Inflammatory macrophage (primary cell): ENCODE results near the gene TMEM240.
"Not testable (repeated sequence)": the region's sequence is repeated elsewhere in the genome, so short reads cannot be mapped to it uniquely, and the experiment has no call there.

ENCODE experiments used
- DNase-seq, 2 donors: peaks; one replicate each; pipeline ENCODE4 v3.0.0-alpha.2; 2020 to 2022

Gene TMEM240

DNA sequence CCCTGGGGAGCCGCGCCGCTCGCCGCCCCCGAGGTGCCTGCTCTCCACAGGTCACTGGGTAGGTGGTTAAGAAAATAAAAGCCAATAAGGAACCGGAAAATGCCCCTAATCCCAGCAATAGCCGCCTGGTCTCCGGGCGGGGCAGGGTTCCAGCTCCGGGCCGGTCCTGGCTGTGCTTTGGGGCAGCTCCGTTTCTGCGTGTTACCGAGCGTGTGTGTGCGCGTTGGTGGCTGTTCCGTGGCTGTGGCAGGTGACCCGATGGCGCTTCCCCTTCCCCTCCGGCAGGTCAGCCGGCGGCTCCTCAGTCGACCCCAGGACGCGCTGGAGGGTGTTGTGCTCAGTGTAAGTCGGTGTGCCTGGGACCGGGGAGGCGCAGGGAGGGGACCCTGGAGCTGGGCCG is 17.2 kb downstream of the TMEM240 start:
- not testable (repeated sequence) for DNase-seq

DNA sequence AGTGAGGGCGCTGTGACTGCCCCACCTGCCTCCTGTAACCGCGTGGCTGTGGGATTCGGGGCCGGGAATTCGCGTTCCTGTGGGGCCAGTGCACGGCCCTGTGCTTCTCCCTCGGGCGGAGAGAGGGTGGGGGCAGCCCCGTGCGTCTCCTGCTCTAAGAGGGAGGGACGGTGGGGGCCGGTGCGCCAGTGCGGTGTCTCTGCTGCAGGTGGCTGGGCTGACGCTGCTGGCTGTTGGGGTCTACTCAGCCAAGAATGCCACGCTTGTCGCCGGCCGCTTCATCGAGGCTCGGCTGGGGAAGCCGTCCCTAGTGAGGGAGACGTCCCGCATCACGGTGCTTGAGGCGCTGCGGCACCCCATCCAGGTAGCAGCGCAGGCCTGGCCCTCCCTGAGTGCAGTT is 17.9 kb downstream of the TMEM240 start:
- not testable (repeated sequence) for DNase-seq

DNA sequence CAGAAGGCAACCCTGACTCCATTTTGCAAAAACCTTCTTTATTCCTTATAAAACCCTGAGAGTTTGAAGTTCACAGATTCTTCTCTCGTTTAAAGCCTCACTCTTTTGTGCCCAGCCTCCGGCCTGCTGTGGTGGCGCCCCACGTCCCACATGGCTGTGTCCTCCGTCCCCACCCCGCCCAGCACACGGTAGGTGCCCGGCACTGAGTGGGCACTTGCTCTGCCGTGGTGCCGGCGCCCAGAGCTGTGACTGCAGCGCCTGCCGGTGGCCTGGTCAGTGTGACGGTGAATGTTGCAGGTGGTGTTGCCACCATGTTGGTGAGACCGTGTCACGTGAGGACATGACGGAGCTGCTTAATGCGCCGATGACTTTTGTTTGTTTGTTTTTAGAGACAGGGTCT is 19.1 kb downstream of the TMEM240 start:
- DNase-seq = no peak

DNA sequence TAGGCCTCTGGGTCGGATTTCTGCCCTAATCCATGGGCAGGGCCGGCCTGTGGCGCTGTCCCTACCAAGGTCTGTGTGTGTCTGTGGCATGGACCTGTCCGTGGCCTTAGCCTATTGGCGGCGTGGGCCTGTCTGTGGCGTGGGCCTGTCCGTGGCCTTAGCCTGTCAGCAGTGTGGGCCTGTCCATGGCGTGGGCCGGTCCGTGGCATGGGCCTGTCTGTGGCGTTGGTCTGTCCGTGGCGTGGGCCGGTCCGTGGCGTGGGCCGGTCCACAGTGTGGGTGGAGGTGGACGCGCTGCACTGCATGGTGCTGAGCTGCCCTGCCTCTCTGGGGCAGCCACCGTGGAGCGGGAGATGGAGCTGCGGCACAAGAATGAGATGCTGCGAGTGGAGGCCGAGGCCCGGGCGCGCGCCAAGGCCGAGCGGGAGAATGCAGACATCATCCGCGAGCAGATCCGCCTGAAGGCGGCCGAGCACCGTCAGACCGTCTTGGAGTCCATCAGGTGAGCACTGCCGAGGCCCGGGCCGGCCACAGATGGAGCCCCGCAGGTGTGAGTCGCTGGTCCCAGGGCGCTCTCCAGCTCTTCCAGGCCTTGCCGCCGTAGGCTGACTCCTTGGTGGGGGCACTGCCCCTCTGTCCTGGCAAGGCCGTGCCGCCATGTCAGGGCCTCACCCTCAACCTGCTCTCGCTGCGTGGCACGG is 20.5 kb downstream of the TMEM240 start:
- DNase-seq = not testable (repeated sequence)

DNA sequence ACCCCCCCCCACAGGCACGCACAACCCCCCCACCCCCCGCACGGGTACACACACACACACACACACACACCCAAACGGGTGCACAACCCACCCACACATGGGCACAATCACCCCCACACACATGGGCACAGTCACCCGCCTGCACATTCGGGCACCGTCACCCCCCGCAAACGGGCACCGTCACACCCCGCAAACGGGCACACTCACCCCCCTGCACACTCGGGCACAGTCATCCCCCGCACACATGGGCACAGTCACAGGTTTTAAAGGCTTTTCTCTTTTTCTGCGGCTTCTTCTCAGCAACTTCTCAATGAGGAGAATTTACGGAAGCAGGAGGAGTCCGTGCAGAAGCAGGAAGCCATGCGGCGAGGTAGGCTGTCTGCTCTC is 21.8 kb downstream of the TMEM240 start:
- not testable (repeated sequence) for DNase-seq

DNA sequence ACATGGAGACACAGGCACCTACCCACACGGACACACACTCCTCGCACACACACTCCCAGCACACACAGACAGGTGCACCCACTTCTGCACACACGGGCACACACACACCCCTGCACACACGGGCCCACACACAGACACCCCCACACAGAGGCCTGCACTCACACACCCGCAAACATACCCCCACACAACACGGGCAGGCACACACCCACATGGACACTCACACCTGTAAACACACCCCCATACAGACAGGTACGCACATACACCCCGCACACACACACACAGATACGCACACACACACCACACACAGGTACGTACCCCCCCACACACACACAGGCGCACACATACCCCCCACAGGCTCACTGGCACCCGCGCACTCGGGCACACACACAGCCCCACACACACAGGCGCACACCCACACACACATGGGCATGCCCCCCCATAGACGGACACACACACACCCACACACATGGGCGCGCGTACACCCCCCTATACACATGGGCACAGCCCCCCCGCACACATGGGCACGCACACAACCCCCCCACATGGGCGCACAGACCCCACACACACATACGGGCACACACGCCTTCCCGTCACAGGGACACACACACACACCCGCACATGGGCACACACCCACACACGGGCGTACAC is 22.3 kb downstream of the TMEM240 start:
- DNase-seq = no peak

DNA sequence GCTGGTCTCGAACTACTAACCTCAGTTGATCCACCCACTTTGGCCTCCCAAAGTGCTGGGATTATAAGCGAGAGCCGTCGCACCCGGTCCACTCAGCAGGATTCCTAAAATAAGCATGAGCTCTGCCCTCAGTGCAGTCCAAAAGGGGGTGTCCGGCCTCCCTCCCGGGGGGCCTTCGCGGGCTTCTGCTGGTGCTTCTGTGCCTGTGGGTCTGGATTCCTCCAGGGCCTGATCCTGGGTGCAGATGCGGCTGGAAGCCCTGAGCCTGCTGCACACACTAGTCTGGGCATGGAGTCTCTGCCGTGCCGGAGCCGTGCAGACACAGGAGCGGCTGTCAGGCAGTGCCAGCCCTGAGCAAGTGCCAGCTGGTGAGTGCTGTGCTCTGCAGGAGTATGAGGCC is 23.5 kb downstream of the TMEM240 start:
- not testable (repeated sequence) for DNase-seq

DNA sequence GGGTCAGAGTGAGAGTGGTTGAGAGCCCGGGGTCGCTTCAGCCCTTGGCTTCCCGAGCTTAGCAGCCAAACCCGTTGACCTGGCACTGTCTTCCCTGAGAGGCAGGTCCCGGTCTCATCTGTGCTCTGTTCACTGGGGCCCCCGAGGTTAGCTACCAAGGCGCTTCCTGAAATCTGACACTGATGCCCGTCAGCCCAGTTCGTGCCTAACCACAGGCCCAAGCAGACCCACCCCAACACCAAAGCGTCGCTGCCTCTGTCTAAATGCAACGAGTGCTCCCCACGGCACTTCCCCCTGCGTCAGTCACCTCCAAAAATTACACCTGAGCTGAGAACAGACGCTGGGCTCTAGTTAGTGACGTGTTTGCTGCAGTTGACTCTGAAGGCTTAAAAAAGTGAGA is 26.0 kb downstream of the TMEM240 start:
- not testable (repeated sequence) for DNase-seq

DNA sequence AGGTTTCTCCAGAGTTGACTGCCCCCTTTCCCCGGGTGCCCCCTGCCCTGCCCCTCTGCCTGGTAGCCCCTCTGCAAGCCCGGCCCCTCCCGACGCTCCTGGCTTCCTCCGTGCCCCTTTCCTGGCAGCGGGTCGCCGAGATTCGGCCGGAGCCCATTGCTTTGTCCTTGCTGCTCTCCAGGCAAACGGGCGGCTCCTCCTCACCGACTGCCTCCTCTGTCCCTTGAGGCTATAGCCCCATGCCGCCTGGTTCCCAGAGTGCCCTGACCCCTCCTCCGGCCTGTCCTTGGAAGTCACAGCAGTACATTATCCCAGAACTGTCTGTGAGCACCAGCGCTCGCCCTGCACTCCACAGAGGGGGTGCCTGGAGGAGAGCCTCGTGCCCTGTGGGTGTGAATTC is 26.7 kb downstream of the TMEM240 start:
- not testable (repeated sequence) for DNase-seq

DNA sequence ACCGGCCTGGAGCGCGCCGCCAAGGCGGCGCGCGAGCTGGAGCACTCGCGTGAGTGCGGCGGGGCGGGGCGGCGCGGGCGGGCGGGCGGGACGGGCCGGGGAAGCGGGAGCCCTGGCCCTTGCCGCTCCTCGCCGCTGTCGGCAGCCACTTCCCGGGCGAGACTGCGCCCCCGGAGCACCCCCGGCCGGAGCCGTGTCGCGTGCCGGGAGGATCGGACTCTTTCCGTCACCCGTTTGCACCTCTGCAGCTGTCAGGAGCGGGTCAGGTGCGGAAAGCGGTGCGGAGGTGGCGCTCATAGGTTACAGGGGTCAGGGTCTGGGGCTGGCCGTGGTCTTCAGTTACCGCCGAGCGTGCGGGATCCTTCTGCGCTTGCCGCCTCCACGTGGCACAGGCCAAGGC is 28.0 kb downstream of the TMEM240 start:
- DNase-seq = not testable (repeated sequence)

DNA sequence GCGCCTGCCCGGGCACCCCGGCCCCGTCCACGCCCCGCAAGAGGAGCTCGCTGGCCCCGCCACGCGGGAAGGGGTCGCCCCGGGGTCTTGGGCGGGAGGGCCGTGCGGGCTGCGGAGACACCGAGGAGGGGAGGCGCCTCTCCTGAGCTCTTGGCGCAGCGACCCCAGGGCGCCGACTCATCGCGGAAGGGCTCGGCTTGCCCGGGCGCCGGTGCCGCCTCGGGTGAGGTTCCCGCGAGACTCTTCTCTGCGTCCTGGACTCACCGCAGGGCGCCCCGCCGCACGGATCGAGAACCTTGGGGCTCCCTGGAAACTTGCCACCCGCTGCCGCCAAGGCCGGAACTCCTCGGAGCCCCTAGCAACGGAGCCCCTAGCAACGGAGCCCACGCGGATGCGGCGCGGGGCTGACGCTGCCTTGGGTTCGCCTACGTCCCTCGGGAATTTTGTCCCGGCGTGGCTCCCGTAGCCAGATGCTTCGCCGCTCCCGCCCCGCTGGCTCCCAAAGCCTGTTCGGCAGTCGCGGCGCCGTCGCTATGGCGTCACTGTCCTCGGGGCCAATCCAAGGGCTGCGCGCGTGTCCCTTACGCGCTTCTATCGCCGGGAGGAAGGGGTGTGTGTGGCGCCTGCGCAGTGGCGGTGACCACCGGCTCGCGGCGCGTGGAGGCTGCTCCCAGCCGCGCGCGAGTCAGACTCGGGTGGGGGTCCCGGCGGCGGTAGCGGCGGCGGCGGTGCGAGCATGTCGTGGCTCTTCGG is 28.7 kb downstream of the TMEM240 start, which contains the start of gene ATAD3A:
Gene ATAD3A, plus strand, starts transcription at position 630 of the 753 bp plus-strand sequence. Its CDS starts 107 bp downstream, at position 737.
- peak; percentile 99 for DNase-seq

DNA sequence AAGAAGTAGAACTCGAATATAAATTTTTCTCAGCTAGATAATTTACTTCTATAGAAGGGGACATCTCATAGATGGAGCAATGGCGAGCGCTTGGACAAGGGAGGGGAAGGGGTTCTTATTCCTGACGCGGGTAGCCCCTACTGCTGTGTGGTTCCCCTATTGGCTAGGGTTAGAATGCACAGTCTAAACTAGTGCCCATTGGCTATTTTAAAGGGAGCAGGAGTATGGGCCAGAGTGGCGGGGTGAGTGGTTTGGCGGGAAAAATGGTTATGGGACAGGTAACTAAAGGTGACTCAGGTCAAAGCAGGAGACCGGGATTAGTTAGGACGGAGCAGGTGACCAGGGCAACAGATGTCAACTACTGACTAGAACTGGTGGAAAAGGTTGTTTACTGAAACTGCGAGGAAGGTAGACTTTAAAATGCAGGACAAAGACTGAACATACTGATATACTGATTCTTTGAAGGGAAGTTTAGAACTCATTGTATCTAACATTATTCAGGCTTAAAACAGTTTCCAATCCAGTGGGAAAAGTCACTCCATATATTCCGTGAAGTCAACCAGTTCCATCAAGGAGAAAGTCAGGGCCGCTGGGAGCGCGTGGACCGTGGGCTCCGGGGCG is 29.4 kb downstream of the TMEM240 start:
- peak in 1 of 2 donors; percentile 33 for DNase-seq

DNA sequence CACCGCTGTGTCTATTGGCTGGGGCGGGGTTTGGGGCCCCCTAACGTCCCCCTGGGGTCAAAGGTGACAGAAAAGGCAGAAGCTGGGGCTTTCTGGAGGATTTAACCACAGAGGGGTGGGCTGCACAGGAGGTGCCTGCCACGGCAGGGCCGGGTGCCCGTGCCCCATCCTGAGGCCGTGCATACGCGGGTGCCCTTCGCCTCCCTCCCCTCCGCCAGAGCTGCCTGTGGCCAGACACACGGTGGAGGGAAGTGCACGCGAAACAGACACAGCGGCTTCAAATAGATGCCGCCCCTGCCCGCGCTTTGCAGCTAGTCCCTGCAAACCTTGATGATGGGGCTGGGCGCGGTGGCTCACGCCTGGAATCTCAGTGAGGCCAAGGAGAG is 31.0 kb downstream of the TMEM240 start:
- DNase-seq = not testable (repeated sequence)

DNA sequence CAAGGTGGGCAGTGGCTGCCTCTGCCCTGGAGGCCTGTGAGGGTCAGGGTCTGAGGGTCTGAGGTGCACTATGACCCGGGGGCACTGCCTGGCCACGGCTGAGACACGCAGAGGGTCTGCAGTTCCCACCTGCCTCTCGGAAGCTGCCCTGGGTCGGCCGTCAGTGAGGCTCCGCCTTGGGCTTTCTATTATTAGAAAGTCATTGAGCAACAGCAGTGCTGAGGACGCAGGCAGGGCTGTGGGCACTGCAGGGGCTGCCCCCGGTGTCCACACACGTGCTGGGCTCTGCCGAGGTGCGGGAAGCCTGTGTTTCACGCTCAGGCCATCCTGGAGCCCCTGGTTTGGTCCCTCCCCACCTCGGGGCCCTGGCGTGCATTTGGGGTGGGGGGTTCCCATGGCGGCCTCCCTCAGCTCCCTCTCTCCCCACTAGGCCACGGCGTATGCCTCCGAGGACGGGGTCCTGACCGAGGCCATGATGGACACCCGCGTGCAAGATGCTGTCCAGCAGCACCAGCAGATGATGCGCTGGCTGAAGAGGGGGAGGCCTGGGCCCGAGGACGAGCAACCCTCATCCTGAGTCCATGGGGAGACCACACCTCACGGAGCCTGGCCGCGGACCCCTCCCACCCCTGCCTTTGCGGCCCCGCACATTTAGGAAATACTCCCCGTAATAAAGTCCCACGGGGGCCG is 31.5 kb downstream of the TMEM240 start:
- not testable (repeated sequence) for DNase-seq

DNA sequence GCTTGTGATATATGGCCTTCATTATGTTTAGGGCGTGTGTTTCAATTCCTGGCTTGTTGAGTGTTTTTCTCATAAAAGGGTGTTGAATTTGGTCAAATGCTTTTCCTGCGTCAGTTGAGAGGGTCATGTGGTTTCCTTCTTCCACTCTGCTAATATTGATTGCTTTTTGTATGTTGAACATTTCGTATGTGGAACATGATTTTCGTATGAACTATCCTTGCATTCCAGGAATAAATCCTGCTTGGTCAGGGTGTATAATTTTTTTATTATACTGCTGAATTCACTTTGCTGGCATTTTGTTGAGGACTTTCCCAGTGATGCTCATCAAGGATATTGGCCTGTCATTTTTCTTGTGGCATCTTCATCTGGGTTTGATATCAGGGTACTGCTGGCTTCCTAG is 33.1 kb downstream of the TMEM240 start:
- no peak for DNase-seq

DNA sequence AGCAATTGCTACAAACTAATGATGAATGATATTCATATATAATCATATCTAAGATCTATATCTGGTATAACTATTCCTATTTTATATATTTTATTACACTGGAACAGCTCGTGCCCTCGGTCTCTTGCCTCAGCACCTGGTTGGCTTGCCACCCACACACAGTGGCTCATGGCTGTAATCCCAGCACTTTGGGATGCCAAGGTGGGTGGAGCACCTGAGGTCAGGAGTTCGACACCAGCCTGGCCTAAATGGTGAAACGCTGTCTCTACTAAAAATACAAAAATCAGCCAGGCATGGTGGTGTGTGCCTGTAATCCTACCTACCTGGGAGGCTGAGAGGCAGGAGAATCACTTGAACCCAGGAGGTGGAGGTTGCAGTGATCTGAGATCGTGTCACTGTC is 34.6 kb downstream of the TMEM240 start:
- DNase-seq = not testable (repeated sequence)

DNA sequence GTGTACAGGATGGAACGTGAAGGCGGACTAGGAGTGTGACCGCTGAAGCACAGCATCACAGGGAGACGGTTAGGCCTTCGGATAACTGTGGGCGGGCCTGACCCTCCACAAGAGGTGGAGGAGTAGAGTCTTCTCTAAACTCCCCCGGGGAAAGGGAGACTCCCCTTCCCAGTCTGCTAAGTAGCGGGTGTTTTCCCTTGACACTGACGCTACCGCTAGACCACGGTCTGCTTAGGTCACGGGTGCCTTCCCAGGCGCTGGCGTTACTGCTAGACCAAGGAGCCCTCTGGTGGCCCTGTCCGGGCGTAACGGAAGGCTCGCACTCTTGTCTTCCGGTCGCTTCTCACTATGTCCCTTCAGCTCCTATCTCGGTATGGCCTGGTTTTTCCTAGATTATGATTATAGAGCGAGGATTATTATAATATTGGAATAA is 35.0 kb downstream of the TMEM240 start:
- DNase-seq = peak; percentile 22 to 51

DNA sequence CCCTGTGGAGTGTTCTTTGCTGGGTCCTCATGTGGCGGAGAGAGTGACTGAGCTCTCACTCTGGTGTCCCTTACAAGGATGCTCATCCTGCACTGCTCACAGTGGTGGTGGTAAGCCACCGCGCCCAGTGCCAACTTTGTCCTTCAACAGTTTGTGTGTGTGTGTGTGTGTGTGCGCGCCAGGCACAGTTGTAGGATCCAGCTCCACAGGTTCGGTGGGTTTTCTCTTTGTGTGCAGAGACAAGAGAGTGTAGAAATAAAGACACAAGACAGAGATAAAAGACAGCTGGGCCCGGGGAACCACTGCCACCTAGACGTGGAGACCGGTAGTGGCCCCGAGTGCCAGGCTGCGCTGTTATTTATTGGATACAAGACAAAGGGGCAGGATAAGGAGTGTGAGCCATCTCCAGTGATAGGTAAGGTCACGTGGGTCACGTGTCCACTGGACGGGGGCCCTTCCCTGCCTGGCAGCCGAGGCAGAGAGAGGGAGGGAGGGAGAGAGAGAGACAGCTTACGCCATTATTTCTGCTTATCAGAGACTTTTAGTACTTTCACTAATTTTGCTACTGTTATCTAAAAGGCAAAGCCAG is 35.6 kb downstream of the TMEM240 start:
- DNase-seq = peak; percentile 67 to 69

DNA sequence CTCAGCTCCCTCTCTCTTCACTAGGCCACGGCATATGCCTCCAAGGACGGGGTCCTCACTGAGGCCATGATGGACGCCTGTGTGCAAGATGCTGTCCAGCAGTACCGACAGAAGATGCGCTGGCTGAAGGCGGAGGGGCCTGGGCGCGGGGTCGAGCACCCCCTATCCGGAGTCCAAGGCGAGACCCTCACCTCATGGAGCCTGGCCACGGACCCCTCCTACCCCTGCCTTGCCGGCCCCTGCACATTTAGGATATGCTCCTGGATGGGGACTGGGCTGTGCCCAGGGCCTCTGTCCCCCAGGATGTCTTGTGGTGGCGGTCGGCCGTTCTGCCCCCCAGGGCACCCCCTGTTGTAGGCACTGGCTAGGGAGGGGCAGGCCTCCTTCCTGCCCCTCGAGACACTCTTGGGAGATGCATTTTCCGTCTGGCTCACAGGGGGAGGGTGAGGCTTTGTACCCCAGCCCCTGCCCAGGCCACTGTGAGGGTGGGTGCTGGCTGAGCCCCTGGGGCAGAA is 44.9 kb downstream of the TMEM240 start:
- DNase-seq = not testable (repeated sequence)

DNA sequence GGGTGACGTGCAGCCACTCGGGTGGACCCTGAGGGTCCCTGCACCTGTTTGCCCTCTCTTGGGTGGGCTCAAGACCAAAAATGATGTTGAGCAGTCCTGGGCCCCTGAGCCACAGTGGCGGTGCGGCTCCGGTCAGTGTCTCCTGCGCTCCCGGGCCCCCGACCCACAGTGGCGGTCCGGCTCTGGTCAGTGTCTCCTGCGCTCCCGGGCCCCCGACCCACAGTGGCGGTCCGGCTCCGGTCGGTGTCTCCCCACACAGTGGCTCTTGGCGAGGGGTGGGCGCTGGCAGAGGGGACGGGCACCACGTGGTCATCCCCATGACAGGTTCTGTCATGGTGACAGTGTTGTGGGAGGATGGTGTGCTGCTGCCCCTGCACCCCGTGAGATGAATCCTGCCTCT is 46.1 kb downstream of the TMEM240 start:
- DNase-seq = not testable (repeated sequence)

DNA sequence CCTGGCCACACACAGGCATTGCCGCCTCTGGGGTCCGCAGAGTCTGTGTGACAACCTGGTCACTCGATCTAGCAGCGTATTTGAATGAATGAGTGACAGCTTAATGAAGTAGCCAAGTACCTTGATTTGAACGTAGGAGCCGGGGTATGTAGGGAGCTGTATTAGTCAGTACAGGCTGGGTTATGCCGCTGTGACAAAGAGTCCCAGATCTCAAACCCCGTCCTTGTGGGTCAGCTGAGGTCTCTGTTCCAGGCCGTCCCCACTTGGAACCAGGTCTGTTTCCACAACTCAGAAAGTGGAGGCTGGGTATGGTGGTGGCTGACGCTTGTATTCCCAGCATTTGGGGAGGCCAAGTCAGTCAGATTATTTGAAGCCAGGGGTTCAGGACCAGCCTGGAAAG is 48.8 kb downstream of the TMEM240 start:
- DNase-seq = no peak
